ENCODE results near the gene RIOX2.

The RIOX2 gene

DNA sequence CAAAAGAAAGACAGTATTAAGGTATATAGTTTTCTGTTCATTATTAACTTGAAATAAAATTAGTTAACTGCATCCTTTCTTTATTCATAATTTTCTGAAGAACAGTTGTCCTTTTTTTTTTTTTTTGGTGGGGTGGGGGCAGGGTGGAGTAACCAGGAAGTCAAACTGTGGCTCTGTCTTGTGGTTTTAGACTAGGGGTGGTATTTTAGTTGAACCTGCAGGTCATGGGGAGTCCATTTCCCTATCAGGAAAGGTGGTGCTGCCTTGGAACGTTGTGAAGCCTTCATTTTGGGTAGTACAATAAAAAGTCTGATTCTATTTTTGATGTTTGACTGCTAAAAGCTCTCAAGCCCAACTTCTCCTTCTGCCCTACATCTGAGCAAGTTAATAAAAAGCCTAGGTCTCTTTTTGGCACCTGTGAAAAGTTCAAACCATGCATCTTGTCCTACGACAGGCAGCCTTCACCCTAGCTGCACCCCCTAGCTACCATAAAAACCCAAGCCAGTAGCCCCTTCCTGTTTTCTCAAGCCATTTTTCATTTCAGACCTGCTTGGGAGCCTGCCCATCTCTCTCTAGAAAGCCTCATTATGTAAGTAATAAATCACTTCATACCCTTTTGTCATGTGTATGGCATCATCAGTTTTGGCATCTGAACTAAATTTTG is 31.2 kb upstream of the RIOX2 start:
- TF ChIP-seq POLR2A (IDR thresholded peaks at IDR 0.05; ENCODE audit: low read depth, low read length) (no peak), POLR2AphosphoS5 (IDR thresholded peaks at IDR 0.05; ENCODE audit: low read depth, low read length) (no peak), TAF1 (IDR thresholded peaks at IDR 0.05; ENCODE audit: borderline replicate concordance, low read depth, low read length) (no peak)
- FAIRE-seq = peak; percentile 72
- no peak for DNase-seq (ENCODE audit: insufficient read length)

GRCh38 chr3:98002717-98003116 is 30.5 kb upstream of the RIOX2 start:
- no peak for TF ChIP-seq POLR2A (IDR thresholded peaks at IDR 0.05; ENCODE audit: low read depth, low read length)
- no peak for TF ChIP-seq TAF1 (IDR thresholded peaks at IDR 0.05; ENCODE audit: borderline replicate concordance, low read depth, low read length)
- no peak for TF ChIP-seq POLR2AphosphoS5 (IDR thresholded peaks at IDR 0.05; ENCODE audit: low read depth, low read length)
- FAIRE-seq (no peak), DNase-seq (ENCODE audit: insufficient read length) (no peak)

DNA sequence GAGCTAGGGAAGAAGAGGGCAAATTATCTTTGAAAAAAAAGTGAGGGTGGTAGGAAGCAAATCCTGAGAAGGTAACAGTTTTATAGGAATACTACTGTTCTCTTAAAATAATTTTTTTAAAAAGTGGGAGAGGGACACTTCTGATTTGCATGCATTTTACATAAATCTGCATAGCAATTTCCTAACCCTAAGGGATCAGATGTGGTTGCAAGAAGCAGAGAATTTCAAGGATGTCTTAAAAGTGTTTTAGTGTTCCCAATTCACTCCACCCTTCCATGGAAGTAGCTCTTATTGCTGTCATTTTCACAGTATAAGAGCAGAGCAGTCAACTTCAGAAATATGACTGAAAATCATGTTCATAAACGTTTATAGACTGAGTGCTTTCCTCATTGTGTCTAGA is 27.8 kb upstream of the RIOX2 start:
- FAIRE-seq = no peak
- TF ChIP-seq TAF1 (IDR thresholded peaks at IDR 0.05; ENCODE audit: borderline replicate concordance, low read depth, low read length) (no peak), POLR2A (IDR thresholded peaks at IDR 0.05; ENCODE audit: low read depth, low read length) (no peak), POLR2AphosphoS5 (IDR thresholded peaks at IDR 0.05; ENCODE audit: low read depth, low read length) (no peak)
- no peak for DNase-seq (ENCODE audit: insufficient read length)

- no peak for DNase-seq (ENCODE audit: insufficient read length)
- no peak for FAIRE-seq
- TF ChIP-seq TAF1 (IDR thresholded peaks at IDR 0.05; ENCODE audit: borderline replicate concordance, low read depth, low read length) = no peak
- no peak for TF ChIP-seq POLR2AphosphoS5 (IDR thresholded peaks at IDR 0.05; ENCODE audit: low read depth, low read length)
- no peak for TF ChIP-seq POLR2A (IDR thresholded peaks at IDR 0.05; ENCODE audit: low read depth, low read length)
Measured at GRCh38 chr3:97999103-97999502, 26.9 kb upstream of the RIOX2 start.

DNA sequence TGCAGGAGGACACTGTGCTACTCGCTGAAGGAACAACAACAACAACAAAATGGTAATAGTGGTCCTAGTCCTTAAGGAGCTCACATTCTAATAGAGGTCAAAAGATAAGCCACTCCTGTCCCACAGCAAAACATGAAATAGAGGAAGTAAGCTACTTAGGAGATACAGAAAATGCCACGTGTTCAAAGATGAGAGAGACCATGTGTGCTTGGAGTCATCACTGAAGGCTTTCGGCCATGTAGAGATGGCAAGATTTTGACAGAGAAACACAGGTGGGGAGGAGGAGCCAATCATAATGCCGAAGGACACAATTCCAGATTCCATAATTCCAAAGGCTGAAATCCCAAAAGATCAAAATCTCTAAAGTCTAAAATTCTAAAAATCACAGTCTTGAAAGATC is 24.8 kb upstream of the RIOX2 start:
- DNase-seq (ENCODE audit: insufficient read length) (no peak), FAIRE-seq (peak; percentile 42)
- TF ChIP-seq TAF1 (IDR thresholded peaks at IDR 0.05; ENCODE audit: borderline replicate concordance, low read depth, low read length) (no peak), POLR2AphosphoS5 (IDR thresholded peaks at IDR 0.05; ENCODE audit: low read depth, low read length) (no peak), POLR2A (IDR thresholded peaks at IDR 0.05; ENCODE audit: low read depth, low read length) (no peak)

DNA sequence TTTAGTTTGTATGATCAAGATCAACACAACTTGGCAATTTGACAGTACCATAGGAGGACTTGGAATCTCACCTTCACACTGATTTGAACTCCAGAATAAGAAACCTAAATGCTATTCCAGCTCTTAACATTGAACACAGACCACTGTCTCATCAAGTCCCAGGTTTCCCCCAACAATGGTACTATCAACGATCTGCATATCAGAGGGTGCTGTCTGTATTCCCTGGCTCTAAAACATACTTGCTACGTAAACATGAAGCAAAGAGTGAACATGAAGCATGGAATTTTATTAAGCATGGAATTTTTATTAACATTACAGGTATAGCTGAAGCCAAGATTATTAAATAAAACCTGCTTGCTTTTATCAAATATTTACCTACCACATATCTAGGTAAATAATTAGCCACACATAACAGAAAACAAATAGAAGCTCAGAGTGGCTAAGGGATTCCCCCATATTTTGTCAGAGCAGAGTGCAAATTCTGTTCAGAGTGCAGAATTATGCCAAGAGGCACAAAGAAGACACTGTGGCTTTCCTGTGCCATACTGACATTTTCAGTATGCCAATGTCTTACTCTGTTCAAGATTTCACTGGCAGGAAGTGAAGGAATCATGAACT is 22.2 kb upstream of the RIOX2 start:
- no peak for FAIRE-seq
- DNase-seq (ENCODE audit: insufficient read length) = no peak
- no peak for TF ChIP-seq TAF1 (IDR thresholded peaks at IDR 0.05; ENCODE audit: borderline replicate concordance, low read depth, low read length)
- TF ChIP-seq POLR2A (IDR thresholded peaks at IDR 0.05; ENCODE audit: low read depth, low read length) = no peak
- TF ChIP-seq POLR2AphosphoS5 (IDR thresholded peaks at IDR 0.05; ENCODE audit: low read depth, low read length) = no peak

- DNase-seq (ENCODE audit: insufficient read length) (no peak), FAIRE-seq (no peak)
- no peak for TF ChIP-seq TAF1 (IDR thresholded peaks at IDR 0.05; ENCODE audit: borderline replicate concordance, low read depth, low read length)
- TF ChIP-seq POLR2AphosphoS5 (IDR thresholded peaks at IDR 0.05; ENCODE audit: low read depth, low read length) = no peak
- no peak for TF ChIP-seq POLR2A (IDR thresholded peaks at IDR 0.05; ENCODE audit: low read depth, low read length)
Measured at GRCh38 chr3:97993526-97993925, 21.3 kb upstream of the RIOX2 start.

DNA sequence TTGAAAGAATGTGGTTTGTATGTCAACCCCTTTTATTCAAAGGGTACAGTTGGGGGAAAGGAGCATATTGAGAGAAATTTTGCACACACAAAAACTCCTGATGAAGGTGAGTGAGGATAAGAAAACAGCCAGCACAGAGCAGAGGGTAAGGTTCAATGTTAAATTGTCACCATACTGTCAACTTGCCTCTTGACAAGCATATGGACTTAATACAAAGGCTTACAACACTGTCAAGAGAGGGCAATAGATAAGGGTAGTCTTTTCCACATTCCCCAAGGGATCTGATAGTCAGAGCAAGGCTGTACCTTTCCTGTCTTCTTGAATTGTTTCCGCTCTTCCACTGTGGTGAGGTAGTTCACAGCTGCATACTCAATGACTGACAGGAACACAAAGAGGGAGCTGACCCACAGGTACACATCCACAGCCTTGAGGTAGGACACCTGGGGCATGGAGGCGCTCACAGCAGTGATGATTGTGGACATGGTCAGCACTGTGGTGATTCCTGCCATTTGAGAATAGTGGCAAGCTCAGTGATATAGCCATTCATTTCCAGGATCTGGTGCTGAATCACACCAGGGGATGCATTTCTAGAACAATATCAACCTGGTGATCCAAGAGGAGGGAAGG is 20.4 kb upstream of the RIOX2 start:
- FAIRE-seq = no peak
- DNase-seq (ENCODE audit: insufficient read length) = no peak

GRCh38 chr3:97991293-97991682 is 19.1 kb upstream of the RIOX2 start:
- no peak for TF ChIP-seq POLR2A (IDR thresholded peaks at IDR 0.05; ENCODE audit: low read depth, low read length)
- TF ChIP-seq TAF1 (IDR thresholded peaks at IDR 0.05; ENCODE audit: borderline replicate concordance, low read depth, low read length) = no peak
- TF ChIP-seq POLR2AphosphoS5 (IDR thresholded peaks at IDR 0.05; ENCODE audit: low read depth, low read length) = no peak
- FAIRE-seq = peak; percentile 76

More for the DNA sequence above, 20.4 kb upstream of the RIOX2 start:
- TF ChIP-seq TAF1 (IDR thresholded peaks at IDR 0.05; ENCODE audit: borderline replicate concordance, low read depth, low read length) (no peak), POLR2AphosphoS5 (IDR thresholded peaks at IDR 0.05; ENCODE audit: low read depth, low read length) (no peak), POLR2A (IDR thresholded peaks at IDR 0.05; ENCODE audit: low read depth, low read length) (no peak)

GRCh38 chr3:97990624-97991292 is 18.5 kb upstream of the RIOX2 start:
- TF ChIP-seq TAF1 (IDR thresholded peaks at IDR 0.05; ENCODE audit: borderline replicate concordance, low read depth, low read length) = no peak
- no peak for TF ChIP-seq POLR2AphosphoS5 (IDR thresholded peaks at IDR 0.05; ENCODE audit: low read depth, low read length)
- no peak for TF ChIP-seq POLR2A (IDR thresholded peaks at IDR 0.05; ENCODE audit: low read depth, low read length)
- no peak for FAIRE-seq
- no peak for DNase-seq (ENCODE audit: insufficient read length)

More at GRCh38 chr3:97991293-97991682, 19.1 kb upstream of the RIOX2 start:
- no peak for DNase-seq (ENCODE audit: insufficient read length)

- DNase-seq (ENCODE audit: insufficient read length) = no peak
- no peak for TF ChIP-seq TAF1 (IDR thresholded peaks at IDR 0.05; ENCODE audit: borderline replicate concordance, low read depth, low read length)
- TF ChIP-seq POLR2AphosphoS5 (IDR thresholded peaks at IDR 0.05; ENCODE audit: low read depth, low read length) = no peak
- TF ChIP-seq POLR2A (IDR thresholded peaks at IDR 0.05; ENCODE audit: low read depth, low read length) = no peak
- no peak for FAIRE-seq
Measured at GRCh38 chr3:97988784-97989568, 16.7 kb upstream of the RIOX2 start.
